Measurements from ENCODE around the gene MYZAP.

MYZAP gene

DNA sequence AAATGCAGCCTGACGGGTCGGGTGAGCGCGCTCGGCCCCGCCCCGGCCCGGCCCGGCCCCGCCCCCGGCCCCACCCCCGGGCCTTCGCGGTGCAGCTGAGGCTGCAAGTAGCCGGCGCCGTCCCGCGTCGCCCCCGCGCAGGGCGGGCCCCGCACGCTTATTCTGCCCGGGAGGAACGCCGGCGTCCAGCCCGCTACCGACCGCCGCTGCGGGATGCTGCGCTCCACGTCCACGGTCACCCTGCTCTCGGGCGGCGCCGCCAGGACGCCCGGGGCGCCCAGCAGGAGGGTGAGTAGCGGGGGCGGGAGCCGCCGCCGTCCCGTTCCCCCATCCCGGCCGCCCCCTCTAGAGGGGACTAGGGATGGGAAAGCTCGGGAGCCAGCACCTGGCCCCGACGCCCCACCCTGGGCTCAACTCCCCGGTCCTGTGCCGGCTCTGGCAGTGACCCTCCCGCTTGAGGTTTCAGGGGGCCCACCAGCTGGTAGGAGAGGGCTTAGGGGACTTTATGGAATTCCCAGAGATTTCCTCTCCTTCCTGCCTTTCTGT, at the start of gene MYZAP:
Gene MYZAP (plus strand): TSS at position 83 of the 546 bp plus-strand sequence. CDS start 131 bp downstream, at position 214.
- no peak for DNase-seq (ENCODE audit: low spot score)

DNA sequence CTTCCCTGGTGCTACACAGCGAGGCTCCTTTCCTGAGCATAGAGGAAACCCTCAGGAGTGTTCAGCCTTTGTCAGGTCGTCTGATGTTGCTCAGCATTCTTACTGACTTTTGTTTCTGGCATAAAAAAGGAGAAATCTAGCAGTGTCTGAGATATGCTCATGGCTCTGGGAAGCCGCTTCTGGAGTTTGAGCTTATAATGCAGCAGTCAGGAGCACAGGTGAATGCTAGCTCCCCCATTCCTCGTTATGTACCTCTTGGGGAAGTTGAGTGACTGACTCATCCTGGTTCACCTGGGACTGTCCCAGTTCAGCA, 49.2 kb upstream of the MYZAP start:
- DNase-seq (ENCODE audit: low spot score): no peak

DNA sequence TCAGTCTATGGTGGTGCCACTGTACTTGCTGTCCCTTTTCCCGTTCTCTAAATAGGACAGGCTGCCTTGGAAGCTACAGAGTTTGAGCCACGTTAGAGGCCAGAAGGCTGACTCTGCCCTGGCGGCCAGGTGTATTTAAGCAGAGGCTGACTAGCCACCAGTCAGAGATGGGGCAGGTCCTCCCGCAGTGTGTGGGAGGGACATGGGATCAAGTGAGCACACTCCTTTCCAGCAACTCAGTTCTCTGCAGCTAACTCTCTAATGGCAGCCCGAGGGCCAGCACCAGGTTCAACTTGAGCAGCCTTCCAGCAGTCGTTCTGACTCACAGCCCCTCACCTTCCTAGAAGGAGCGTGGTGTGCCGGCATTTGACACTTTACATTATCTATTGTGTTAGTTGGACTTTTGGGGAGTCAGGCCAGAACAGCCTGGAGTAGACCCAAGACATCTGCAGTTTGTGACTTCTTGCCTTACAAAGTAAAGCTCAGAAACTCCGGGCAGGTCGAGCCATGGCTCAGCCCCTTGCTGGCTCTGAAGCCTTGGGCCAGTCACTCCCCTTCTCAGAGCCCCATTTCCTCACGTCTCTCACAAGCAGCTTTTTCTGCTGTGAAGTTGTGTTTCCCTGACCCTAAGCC, 46.7 kb upstream of the MYZAP start:
- no peak for DNase-seq (ENCODE audit: low spot score)

GRCh38 chr15:57545995-57546394, 45.7 kb upstream of the MYZAP start:
- no peak for DNase-seq (ENCODE audit: low spot score)

DNA sequence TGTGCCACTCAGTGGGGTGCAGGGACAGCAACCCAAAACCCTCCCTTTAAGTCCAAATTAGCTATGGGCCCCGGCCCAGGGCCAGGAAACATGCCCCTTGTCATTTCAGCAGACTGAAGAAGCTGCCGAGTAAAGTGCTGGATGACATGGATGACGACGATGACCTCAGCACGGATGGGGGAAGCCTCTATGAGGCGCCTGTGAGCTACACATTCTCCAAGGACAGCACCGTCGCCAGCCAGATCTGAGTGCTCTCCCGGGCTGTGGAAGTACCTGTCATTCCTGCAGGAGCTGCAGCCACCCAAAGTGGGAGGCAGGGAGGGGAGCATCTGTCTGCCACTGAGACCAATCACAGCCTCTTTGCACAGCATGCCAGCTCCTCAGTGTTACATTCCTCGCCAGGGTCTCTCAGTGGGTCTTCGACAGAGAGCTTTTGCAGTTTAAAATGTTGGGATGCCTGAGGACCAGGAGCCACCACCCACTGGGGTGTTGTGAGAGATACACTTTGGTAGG, 44.4 kb upstream of the MYZAP start:
- no peak for DNase-seq (ENCODE audit: low spot score)

DNA sequence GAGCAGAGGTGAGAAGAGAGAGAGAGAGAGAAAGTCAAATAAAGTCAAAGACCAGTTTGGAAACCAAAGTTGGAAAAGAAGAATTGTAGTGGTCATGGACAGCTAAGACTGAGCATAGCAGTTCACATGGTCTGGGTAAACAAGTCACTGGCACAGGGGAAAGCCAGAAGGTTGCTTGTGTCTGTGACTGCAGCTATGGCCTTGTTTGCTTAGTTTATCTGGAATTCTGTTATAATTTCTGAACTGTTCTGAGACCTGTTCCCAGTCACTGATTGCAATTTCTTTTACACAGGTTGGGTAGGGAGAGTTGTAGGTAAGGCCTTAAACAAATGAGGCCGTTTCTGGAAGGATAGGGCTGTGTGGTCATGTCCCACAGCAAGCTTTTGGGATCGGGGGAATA, 43.4 kb upstream of the MYZAP start:
- DNase-seq (ENCODE audit: low spot score): no peak

DNA sequence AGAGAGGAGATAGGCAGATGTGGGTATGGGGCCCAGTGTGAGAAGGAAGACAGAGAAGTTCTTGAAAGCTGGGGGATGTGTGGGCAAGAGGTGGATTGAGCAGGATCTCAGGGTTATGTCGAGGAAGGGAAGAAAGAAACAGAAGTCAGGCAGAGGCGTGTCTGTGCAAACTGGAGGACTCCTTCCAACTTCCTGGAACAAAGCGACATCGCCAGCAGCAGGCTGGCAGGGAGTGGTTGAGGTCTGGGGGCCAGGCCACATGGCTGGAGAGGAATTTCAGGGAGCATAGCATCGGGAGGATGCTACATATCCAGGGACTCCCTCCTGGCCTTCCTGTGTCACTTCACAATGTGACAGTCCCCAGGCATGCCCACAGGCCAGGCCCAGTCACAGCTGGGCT, 42.9 kb upstream of the MYZAP start:
- no peak for DNase-seq (ENCODE audit: low spot score)

DNA sequence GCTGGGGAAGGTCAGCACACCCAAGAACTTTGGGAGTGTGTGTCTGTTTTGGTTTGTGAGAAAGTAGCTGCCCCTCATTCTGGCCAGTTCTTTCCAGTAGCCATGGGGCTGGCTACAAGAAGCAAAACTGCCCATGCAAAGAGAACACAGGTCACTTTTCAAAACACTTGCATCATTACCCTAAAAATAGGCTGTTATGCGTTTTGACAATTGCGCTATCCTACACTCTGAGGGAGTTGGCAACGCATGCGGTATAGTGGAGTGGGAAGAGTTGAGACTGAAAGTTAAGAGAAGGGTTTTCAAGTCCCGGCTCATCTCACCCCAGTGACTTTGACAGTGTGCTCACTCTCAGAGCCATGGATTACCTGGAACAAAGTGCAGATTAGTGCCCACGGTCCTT, 41.8 kb upstream of the MYZAP start:
- DNase-seq (ENCODE audit: low spot score): no peak

DNA sequence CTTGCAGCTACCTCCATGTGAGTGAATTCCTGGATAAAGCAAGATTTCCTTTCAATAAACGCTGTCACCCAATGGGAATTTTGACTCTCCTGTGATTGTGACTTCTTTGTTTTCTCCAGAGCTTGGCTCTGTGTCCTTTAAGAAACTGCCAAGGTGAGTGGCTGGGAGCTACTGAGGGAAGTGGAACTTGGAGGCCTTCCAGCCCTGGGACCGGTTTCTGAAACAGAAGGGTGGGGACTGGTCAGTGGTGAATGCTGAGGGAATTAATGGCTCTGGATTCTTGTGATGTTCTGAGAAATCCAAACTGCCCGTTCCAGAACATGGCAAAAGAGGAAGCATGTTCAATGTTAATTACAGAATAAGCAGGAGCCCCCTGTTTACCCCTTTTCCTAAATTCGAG, 41.1 kb upstream of the MYZAP start:
- DNase-seq (ENCODE audit: low spot score): no peak

DNA sequence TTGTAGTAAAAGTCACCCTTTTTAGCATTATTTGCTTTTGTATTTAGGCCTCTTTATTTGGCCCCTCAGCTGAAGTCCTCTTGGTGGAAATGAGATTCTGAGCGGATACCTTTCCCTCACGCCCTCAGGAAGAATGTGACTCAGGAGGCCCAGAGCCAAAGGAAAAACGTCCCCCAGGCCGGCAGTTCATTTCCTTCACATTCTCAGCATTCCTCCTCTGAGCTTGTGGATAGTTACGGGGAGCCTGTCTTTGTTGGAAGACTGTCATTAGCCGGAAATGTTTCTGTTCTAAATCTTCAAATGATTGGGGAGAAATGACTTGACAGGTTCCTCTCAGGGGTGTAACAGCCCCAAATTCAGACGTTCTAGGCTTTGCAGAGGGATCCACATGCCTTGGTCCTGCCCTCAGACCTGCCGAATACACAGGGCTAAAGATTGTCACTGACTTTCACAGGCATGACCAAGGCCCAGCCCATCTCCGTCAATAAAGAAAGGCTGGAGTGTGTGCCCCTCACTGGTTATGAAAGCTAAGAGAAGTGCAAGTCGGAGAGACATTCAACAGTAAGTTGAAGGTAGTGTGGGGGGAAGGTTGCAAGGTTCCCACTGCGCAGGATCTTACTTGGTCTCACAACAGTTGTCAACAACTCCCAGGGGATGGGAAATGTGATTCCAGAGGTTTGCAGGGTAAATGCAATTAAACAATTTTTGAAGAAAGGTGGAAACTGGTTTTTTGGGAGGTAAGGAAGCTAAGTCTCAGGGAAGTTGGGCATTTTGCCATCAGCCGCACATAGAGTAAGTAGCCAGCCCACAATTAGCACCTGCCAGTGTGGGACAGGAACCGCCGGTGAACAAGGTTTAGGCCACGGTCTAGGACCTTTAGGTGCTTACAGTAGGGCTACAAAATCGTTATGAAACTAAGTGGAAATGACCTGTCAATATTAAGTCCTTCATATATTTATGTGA, 39.7 kb upstream of the MYZAP start:
- DNase-seq (ENCODE audit: low spot score): peak; percentile 51

DNA sequence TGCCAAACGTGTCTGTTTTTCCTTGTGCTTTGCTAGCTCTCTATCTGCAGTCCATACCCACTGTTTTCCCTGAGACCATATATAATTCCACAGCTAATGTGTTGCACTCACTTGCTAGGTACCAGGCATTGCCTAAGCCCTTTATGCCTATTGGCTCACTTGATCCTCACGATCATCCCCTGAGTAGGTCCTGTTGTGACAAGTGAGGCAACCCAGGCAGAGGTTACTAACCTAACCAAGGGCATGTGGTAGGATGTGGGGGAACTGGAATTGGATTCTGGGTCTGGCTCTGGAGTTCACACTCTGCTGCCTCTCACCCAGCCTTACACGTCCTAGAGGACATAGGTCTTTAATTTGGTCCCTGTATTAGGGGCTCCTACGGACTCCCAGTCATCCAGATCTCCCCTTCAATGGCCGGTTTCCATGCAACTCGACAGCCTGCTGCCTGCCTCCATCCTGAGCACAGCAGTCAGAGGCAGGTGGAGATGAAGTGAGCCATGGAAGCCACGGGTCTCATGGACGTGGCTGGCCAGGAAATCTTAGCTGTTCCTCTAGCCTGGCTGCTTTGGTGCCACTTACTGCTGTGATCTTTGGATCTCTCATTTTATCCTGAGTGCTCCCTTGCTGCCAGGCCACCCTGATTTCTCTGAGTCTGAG, 38.9 kb upstream of the MYZAP start:
- DNase-seq (ENCODE audit: low spot score): no peak

GRCh38 chr15:57553526-57553925, 38.2 kb upstream of the MYZAP start:
- no peak for DNase-seq (ENCODE audit: low spot score)

GRCh38 chr15:57554063-57554811, 37.5 kb upstream of the MYZAP start:
- peak; percentile 43 for DNase-seq (ENCODE audit: low spot score)

GRCh38 chr15:57554812-57555179, 36.9 kb upstream of the MYZAP start:
- DNase-seq (ENCODE audit: low spot score): peak; percentile 69

DNA sequence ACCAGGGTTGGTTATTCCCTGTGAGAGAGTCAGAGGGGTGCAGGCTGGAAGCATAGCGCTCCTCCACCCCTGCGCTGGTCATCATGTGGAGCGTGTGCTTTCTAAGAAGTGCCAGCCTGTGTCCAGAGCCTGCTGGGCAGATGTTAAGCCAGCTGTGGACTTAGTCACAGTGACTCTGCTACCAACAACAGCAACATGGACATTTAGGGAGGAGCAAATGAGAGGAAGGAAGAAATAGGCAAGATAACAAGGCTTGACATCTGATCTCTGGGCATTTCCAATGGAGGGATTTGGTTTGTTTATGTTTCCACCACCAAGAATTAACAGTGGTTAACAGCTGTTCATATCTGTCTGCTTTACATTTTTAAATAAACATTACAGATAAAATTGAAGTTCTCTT, 36.4 kb upstream of the MYZAP start:
- DNase-seq (ENCODE audit: low spot score): no peak

DNA sequence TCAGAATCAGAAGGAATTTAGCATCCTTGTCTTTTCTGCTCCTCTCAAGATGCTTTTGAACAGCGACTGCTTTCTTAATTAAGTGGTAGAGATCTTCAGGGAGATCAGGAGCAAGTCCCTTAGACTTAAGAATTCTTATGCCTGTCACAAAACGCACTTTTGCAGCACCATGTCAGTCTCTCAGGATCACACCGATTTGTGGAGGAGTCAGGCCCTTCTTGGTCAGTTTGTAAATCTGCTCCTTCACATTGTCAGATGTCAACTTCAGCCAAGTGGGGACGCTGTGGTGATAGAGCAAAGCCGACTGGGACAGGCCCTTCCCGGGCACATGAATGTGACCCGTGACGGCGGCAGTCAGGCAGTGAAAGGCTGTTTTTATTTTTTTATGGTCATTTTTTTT, 35.7 kb upstream of the MYZAP start:
- no peak for DNase-seq (ENCODE audit: low spot score)

- DNase-seq (ENCODE audit: low spot score): no peak
Observed at GRCh38 chr15:57557267-57557666, 34.4 kb upstream of the MYZAP start.

DNA sequence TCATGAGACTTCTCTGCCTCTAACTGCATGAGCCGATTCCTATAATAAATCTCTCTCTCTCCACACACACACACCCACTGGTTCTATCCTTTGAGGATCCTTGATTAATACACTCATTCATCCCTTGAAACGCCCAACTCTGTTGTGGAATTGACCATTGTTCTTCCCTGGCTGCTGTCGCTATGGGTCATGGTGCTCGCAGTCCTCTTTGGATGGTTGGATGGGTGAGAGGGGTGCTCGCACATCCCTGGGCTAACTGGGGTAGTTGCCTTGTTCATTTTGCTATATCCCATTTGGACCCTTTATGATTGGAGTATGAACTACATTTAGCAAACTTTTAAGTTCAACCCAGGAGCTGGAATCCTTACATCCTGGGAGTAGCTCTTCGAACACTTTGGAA, 33.9 kb upstream of the MYZAP start:
- DNase-seq (ENCODE audit: low spot score): no peak

DNA sequence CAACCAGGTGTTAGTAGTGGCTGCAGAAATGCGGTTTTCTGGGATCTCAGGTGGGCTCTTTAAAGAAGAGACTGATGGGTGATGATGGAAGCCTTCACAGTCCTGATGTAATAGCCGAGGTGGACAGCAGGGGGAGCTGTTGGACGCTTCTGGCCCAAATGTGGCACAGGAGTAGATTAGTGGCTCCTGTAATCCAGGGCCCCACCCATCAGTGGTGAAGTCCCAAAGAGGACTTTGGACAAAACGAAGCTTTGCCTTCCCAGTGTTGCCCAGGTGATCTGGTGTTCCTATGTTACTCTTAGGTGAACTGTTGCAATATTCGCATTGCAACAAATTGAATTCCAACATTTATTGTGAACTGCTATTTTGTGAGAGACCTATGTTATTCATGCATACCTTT, 31.8 kb upstream of the MYZAP start:
- peak; percentile 79 for DNase-seq (ENCODE audit: low spot score)

DNA sequence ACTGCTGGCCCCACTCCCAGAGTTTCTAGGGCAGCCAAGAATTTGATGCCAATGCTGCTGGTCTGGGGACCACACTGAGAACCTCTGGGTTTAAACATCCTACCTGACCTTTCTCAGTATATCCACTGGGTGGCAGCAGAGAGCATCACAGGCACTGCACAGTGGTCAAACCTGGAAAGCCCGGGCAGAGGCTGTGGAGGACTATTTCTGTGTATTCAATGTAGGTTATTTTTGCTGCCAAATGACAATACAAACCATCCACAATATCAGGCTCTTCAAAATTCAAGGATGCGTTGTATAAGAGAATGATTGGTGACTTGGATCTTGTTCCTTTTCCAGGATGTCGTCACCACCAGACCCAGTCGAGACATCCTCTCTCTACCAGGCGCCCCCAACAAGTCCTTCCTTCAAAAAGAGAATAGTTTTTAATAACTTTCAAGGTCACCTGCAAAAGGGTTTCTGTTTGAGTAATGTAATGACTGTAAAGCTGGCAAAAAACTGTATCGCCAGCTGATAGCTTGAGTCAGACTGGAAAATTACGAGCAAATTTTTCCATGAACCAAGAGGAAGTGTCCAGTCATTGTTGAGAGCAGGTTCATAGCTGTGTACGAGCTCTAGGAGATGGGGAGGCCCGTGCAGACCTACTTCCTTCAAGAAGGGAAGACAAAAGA, 30.5 kb upstream of the MYZAP start:
- DNase-seq (ENCODE audit: low spot score): peak; percentile 88

DNA sequence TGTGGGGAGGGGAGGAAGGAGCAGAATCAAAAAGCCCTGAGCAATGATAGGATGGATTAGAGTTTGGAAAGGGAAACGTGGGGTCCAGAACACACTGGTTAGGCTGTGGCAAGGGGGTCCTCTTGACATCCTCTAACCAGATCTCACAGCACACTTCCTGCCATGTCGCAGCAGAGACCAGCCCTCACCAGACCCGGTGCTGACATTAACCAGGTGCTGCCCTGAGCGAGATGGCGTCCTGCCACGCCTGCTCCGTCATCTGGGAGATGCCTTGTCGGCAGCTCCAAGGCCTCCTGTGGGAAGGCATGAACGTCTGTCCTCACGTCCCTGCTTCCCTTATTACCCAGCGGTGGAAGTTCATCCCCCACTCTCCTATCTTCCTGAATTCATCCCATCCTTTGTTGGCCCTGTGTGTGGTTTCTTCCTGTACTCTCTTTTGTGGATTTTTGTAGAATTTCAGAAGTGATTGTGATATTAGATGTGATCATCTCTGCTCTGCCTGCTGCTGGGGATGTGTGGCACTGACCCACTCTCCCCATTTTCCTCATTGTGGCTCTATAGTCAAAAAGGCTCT, 29.4 kb upstream of the MYZAP start:
- DNase-seq (ENCODE audit: low spot score): no peak
